Measurements from ENCODE around the gene PLPPR5.
"Not testable (repeated sequence)": the region's sequence is repeated elsewhere in the genome, so short reads cannot be mapped to it uniquely, and the experiment has no call there.

The PLPPR5 gene, protein sequence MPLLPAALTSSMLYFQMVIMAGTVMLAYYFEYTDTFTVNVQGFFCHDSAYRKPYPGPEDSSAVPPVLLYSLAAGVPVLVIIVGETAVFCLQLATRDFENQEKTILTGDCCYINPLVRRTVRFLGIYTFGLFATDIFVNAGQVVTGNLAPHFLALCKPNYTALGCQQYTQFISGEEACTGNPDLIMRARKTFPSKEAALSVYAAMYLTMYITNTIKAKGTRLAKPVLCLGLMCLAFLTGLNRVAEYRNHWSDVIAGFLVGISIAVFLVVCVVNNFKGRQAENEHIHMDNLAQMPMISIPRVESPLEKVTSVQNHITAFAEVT

DNA sequence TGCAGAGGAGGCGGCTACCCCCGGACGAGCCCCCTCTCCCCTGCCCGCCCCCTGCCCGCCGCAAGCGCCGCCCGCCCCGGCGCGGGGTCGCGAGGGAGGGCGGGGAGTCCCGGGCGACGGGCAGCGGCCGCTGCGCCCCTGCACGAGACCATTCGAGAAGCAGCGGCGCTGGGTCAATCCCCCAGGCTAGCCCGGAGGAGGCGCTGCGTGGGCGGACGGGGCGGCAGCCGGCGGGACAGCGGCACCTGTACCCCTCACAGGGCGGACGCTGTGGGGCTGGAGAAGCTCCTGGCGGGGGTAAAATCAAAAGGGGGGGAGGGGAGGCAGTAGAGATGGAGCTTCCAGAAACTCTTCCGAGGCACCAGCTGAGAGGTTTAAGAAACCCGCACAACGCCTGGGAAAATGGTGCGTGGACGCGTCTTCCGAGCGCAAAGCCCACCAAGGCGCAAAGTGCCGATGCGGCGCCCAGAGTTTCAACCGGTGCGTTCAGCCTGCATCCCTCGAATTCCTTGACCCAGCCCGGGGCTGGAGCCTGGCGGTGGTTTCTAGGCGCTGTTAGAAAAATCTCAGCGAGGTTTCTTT, at the start of gene PLPPR5:
Gene PLPPR5, minus strand, starts transcription at position 1 of the 582 bp plus-strand sequence. CDS start 190 bp downstream, outside the sequence.
- no peak for DNase-seq (ENCODE audit: extremely low read depth in 1 of 2, low read depth in 1 of 2)

DNA sequence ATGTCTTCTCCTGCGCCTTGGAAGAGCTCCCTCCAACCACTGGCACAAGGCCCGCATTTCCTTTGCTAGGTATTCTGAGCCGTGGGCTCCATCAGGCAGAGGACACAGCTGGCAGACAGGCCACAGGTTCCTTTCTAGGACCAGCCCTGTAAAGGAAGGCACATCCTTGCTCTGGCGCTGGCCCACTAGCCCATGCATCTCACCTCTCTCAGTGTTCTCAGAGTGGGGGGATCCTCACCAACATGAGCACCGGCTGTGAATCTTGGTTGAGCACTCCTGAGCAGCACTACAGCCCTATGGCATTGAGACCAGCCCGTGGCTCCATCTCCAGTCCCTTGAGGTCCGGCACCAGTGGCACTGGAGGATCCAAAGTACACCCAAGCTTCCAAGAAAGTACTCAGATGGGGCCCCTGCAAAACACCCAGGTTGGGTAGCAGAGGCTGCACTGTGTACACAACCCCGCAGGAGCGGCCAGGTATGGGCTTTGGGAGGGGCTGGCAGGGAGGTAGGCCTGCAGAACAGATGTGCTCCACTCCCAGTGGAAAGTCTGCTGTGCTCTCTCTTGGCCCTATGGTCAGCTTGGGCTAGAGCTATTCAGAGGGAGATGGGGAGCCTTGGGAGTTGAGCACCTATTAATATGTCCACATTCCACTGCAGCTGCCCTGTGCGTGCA, 47.1 kb upstream of the PLPPR5 start:
- DNase-seq (ENCODE audit: extremely low read depth in 1 of 2, low read depth in 1 of 2) = no peak

DNA sequence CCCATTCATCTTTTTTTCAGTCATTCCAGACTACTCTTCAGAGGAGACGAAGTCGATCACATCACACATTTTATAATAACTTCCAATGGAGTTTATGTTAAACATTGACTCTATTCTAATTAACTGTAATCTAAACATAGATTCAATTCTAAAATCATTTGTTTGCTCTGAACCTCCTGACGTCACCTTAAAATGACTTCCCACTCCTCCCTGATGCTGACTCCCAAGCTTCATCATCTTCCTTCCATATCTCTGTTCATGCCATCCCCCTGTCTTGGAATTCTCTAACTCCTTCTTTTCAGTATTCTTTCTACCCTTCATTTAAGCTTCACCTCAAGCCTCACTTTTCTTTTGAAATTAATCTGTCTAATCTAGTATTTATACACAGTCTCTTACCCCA, 45.1 kb upstream of the PLPPR5 start:
- DNase-seq (ENCODE audit: extremely low read depth in 1 of 2, low read depth in 1 of 2) = no peak

DNA sequence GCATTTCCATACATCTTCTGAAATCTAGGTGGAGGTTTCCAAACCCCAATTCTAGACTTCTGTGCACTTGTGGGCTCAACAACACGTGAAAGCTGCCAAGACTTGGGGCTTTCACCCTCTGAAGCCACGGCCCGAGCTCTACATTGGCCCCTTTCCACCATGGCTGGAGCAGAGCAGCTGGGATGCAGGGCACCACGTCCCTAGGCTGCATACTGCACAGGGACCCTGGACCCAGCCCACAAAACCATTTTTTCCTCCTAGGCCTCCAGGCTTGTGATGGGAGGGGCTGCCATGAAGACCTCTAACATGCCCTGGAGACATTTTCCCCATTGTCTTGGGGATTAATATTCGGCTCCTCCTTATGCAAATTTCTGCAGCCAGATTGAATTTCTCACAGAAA, 32.1 kb upstream of the PLPPR5 start:
- not testable (repeated sequence) for DNase-seq (ENCODE audit: extremely low read depth in 1 of 2, low read depth in 1 of 2)

DNA sequence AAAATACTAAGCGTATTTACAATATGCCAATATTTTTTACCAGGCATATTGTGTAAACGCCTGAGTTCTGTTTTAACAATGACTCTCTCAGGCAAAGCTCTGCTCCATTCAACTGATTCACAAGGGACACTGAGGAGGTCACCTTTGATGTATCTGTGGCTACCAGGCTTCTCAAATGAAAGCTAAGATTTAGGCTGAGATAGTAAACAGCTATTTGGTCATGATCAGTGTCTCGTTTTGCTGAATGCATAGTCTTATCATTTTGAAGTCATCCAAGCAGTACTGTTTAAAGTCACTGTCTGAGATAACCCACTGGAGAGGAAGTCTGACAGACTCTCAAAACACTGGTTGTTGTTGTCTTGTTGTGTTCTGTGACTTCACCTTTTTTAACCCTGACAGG, 13.7 kb upstream of the PLPPR5 start:
- DNase-seq (ENCODE audit: extremely low read depth in 1 of 2, low read depth in 1 of 2) = no peak

DNA sequence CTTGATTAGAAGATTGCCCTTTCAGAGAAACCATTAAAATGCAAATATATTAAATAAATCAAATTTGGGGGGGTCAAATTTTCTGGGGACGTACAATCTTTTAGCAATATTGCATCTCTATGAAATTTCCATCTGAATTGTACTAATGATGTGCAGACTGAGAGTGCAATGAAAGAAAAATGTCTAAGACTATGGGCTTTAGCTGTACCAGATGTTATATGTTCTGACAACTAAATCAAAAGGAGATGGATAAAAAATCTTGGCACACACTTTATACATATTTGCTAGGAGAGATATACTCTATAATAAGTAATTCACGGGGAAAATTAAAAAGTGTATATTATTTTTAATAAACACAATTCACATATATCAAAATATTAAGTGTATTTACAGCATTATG, 13.0 kb upstream of the PLPPR5 start:
- DNase-seq (ENCODE audit: extremely low read depth in 1 of 2, low read depth in 1 of 2) = no peak

DNA sequence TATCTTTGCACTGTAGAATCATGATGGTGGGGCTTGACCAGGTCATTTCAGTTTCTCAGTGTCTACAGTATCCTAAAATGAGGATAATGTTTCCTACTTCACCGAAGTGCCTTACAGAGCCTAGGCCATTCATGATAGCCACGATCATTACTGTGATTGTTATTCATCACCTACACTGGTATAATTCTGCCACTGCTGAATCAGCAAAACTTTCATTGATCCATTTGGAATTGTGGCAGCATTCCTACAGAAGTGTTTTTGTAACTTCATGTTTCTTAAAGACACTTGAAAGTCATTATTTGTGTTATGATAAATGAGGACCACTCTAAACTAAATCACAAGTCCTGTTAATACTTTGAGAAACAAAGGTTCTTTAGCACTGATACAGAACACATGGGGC, 6.0 kb upstream of the PLPPR5 start:
- no peak for DNase-seq (ENCODE audit: extremely low read depth in 1 of 2, low read depth in 1 of 2)

DNA sequence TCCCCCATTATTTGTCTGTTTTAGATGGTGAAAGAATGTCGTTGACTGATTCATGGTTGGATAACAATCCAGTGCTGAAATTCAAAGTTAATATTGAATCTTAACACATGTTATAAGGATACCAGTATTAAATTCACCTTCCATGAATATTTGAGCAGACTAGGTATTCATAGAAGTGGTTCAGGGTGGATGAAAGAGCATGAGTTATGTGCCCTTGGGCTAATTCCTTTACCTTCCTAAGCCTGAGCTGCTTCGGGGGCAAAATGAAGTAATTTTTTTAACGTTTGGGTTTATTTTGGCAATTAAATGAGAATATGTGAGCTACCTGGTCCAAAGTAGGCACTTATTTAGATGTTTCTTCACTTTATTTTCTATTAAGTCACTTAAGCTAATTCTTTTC, 2.7 kb upstream of the PLPPR5 start:
- no peak for DNase-seq (ENCODE audit: extremely low read depth in 1 of 2, low read depth in 1 of 2)

DNA sequence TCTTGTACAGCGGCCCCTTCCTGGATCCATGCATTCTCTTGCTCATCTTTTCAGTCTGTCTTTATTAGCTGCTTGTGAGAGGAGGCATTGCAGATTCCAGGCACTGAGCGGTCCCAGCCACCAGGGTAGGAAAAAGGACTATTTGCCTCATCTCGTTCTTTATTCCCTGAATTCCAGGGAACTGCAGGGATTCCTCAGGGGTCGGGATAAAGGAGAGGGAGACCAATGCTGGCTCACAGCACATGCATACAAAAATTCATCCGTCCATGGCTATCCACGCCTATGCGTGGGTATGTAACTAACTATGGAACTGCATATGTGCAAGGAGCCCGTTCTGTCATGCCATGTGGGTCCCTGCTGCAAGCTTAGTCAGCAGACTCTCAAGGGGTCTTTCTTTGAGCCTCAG, 879 bp upstream of the PLPPR5 start:
- DNase-seq (ENCODE audit: extremely low read depth in 1 of 2, low read depth in 1 of 2) = no peak

DNA sequence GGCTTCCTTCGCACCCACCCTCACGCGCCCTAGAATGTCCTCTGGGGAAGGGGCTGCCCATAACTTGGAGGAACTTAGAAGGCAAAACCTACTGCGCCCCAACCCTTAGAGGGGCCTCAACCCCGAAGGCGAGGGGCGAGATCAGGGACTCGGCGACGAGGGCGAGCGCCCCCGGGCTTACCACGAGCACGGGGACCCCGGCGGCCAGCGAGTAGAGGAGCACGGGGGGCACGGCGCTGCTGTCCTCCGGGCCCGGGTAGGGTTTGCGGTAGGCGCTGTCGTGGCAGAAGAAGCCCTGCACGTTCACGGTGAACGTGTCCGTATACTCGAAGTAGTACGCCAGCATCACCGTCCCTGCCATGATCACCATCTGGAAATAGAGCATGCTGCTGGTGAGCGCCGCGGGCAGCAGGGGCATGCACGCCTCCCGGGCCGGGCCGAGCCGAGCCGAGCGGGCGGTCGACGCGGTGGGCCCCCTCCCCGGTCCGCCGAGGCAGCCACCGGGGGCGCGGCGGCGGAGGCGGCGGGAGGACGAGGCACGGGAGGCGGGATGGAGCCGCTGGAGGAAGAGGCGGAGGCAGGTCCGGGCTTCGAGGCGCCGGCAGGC, 304 bp downstream of the PLPPR5 start:
- DNase-seq (ENCODE audit: extremely low read depth in 1 of 2, low read depth in 1 of 2) = no peak

DNA sequence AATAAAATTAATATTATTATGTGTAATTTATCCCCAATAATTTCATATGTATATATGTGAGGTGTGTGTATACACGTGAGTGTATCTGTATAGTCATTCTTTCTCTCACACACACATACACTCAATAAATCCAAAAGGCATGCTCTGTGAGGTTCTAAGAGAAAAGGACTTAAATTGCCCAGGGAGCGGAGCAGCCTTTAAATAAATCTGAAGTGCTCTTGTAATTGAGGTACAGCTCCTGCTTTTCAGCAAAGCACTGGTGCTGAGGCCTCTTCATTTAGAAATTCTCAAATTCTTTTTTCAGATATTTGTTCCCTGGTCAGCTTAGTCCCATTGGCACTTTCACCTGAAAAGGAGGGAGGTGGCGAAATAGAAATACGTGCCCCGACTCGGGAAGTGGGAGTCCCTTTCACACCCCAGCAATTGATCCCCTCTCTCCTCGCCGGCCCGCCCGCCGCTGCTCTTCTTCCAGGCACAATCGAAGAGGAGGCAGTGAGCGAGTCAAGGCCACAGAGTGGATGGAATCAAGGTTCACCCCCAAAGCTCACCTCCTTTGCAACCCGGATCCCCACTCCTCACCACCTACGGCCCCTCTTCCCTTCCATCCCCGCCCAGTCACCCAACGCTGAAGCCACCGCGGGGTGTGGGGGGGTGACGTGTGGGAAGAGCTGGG, 944 bp downstream of the PLPPR5 start:
- DNase-seq (ENCODE audit: extremely low read depth in 1 of 2, low read depth in 1 of 2) = no peak

DNA sequence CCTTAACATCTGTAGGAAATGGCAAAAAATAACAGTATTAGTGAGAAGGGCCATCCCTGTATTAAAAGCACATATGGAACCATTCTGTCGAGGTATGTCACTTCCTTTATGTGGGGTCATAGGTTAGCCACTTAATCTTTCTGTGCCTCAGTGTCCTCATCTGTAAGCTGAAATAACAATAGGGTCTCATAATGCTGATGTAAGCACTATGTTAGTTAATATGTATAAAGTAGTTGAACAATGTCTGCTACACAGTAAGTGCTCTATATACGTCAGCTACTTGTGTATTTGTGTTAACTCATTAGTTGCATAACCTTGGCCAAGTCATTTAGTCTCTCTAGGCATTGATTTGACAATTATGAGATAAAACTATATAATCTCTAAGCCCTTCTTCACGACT, 11.8 kb downstream of the PLPPR5 start:
- no peak for DNase-seq (ENCODE audit: extremely low read depth in 1 of 2, low read depth in 1 of 2)

DNA sequence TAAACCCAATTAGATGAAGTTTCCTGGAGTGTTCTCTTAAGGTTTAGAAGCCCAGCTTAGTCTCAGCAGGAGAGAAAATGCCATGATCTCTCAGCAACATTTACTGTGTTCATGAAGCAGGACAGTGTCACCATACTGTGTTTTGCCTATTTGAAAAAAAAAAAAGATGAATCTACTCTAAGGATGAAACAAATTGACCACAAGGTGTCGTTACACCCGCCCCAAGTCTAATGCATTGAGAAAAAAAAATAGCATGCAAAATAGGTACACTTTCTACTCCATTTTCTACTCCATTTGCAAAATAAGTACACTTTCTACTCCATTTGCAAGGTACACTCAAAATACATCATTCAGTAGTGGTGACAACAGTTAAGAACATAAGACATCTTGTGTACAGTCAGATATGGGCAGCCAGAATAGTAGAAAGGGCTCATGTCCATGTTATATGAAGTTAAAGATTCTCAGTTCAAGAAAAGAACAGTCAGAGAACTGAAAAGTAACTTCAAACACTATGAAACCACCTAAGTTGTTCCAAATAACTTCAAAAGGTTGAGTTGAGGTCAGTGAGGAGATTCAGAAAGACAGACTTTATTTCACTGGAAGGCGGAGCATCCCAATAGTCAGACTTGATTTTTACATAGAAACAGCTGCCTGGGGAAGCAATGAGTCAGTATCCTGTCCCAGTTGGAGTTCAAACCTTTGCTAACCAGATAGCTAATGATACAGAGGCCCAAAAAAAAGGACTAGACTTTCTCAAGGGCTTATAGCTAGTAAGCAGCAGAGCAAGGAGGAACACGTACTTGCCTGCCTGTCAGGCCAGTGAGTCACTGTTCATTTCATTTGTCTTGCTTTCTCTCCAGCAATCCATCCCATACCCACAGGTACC, 13.3 kb downstream of the PLPPR5 start:
- no peak for DNase-seq (ENCODE audit: extremely low read depth in 1 of 2, low read depth in 1 of 2)

DNA sequence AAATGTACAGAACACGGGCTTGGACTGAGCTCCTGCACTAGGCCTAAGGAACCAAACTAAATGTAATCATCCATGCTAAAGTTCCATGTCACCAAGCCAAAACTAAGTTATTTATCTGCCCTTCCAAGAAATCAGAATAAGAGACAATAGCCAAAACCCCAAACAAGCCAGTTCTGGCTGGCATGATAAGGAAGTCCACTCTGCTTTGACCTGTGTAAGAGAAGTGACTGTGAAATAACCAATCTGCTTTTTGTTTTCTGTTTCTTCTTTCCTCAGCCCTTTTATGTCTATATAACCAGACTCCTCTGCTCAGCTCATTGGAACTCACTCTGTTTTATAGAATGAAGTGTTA, 15.1 kb downstream of the PLPPR5 start:
- no peak for DNase-seq (ENCODE audit: extremely low read depth in 1 of 2, low read depth in 1 of 2)

DNA sequence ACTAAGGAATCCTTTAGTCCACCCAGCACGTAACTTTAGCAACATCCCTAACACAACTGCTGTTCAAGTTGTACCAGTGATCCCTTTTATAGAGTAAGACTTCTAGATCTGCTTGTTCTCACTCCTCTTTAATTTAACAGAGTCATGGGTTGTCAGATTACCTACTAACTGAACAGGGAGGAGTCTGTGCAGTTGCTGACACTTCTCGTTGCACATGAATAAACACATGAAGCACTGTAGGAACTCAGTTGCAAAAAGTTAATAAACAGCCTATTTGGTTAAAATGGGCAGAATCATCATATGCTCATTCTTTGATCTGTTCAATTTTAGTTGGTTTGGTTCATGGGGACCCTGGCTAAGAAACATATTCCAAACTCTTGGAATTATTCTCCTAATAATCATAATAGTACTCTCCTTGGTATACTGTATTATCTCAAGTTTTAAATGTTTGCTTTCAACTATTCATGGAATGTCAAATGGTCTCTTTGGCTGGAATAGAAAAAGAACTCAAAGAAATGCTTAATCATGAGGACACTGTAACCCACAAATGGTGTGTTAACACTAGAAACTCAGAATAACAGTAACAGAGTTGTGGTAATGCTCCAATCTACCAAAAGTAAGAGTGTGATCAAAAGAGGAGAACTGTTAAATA, 15.6 kb downstream of the PLPPR5 start:
- DNase-seq (ENCODE audit: extremely low read depth in 1 of 2, low read depth in 1 of 2) = no peak

DNA sequence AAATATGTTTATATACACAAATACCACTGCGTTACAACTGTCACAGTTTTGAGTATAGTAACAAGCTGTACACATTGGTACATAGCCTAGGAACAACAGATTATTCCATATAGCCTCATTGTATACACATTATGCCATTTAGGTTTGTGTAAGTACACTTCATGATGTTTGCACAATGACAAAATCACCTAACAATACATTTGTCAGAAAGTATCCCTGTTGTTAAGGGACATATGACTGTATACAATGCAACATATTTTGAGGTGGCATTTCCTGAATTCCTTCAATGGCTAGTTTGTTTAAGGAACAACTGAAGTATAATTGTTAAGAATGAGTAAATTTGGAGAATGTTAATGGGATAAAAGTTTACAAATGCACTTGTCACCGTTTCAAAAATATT, 19.0 kb downstream of the PLPPR5 start:
- no peak for DNase-seq (ENCODE audit: extremely low read depth in 1 of 2, low read depth in 1 of 2)

DNA sequence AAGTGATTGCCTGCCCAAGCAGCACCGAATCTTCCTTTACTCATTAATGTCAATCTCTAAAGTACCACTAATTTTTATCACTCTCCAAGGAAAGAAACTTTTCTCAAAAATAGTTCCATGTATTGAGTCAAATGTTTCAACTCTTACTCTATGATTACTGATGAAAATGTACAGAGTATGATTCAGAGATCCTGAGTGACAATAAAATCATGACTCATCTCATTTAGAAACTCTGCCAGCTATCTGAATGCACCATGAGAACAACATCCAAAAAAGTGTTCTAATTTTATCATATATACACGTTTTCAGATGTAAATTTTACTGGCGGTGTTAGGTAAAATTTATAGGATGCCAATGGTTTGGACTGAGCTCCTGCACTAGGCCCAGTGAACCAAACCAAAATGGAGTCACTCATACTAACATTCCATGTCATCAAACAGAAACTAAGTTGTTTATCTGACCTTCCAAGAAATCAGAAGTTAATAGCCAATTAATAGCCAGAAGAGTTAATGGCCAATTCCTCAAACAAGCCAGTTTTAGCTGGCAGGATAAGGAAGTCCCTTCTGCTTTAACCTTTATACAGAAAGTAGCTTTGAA, 22.6 kb downstream of the PLPPR5 start:
- no peak for DNase-seq (ENCODE audit: extremely low read depth in 1 of 2, low read depth in 1 of 2)

DNA sequence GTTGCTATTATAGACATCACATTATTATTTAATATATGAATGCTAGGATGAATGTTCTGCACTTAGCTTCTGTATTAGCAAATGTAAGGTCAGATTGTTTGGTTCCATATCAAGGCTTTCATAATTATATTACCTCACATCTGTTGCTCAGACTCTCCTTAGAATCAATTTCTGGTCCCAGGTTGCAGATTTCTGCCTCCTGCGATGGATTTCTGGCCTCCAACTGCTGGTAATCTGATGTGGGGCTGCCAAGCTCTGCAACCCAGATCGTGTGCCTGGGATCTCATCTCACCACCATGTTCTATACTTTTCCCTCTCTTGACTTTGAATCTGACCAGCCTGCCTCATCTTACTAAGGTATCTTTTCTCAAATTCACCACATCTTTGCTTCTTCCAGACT, 25.2 kb downstream of the PLPPR5 start:
- no peak for DNase-seq (ENCODE audit: extremely low read depth in 1 of 2, low read depth in 1 of 2)

DNA sequence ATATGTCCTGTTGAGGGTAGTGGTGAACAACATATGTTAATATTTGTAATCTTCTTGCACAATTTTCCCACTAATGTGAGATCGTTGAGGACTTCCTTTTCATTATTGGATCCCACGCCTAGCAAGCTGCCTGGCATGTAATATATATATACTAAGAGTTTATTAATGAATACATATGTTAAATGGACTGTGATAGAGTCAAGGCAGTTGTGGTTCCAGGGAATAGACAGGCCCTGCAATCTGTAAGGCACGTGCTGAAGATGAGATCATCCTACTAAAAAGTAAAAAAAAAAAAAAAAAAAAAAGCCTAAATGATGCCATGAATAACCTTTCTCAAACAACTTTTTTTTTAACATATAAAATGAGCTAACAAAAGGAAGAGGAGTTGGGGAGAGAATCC, 28.9 kb downstream of the PLPPR5 start:
- no peak for DNase-seq (ENCODE audit: extremely low read depth in 1 of 2, low read depth in 1 of 2)

DNA sequence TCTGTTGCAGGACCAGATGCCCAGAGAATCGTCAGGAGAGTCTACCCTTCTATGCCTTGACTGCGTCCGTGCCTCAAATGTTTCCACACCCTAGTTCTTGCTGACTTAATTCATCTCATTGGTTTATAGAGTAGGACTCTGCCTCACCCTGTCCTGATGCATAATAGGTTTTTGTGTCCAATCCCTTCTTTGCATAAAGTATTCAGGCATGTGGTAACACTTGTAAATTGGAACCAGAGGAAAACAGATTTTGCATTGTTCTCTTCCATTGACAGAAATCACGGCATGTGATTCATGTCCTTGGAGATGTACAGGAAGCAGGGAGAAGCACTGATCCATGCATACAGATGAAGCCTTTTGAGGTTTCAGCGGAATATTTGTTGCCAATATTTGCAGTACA, 29.5 kb downstream of the PLPPR5 start:
- DNase-seq (ENCODE audit: extremely low read depth in 1 of 2, low read depth in 1 of 2) = no peak
